Fibroblast of villous mesenchyme (primary cell): ENCODE data around the gene SERPINC1. TPM values are rescaled to one million over a fixed set of nuclear protein-coding genes. Genes with fewer than 3 reads are reported as not detected.
"Not testable (repeated sequence)": the region's sequence is repeated elsewhere in the genome, so short reads cannot be mapped to it uniquely, and the experiment has no call there.

ENCODE experiments used
- DNase-seq: peaks from one replicate; pipeline ENCODE4 v3.0.0-alpha.2; 2010; ENCODE audit warnings: low read depth
- H3K4me3 ChIP-seq: 2 replicates; pipeline ENCODE4 v1.5.1; 2011; ENCODE audit warnings: low read depth, mild to moderate bottlenecking, low read length
- total RNA-seq: library from RNA; depleted of rRNA; stranded (reverse); fragments of >200 nt; gene quantifications from 2 replicates; pipeline ENCODE4 v1.2.3, GENCODE V29; 2012
- TF ChIP-seq, protein P1 (sequence below): IDR thresholded peaks from 2 replicates; pipeline ENCODE4 v1.5.1; 2012; ENCODE audit warnings: low read depth, mild to moderate bottlenecking, low read length; ENCODE audit not compliant: insufficient read depth

SERPINC1 gene
- total RNA-seq, 1 donor = not detected

DNA sequence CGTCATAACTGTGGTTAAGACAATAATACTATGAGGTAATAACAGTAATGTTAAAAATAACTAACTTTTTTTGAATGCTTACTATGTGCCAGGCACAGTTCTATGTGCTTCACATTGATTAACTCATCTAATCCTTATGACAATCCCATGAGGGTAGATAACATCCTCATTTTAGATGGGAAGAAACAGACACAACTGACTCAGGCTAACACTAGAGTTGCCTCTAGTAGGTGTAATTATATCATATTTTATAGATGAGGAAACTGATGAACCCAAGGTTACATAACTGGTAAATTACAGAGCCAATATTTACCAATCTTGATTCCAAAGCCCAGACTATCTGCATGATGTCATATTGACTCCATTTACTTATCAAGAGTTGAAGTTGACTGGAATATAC, 23.5 kb downstream of the SERPINC1 start:
- DNase-seq = no peak
- no peak overlapping the region for H3K4me3 ChIP-seq
- TF ChIP-seq, protein P1, sequence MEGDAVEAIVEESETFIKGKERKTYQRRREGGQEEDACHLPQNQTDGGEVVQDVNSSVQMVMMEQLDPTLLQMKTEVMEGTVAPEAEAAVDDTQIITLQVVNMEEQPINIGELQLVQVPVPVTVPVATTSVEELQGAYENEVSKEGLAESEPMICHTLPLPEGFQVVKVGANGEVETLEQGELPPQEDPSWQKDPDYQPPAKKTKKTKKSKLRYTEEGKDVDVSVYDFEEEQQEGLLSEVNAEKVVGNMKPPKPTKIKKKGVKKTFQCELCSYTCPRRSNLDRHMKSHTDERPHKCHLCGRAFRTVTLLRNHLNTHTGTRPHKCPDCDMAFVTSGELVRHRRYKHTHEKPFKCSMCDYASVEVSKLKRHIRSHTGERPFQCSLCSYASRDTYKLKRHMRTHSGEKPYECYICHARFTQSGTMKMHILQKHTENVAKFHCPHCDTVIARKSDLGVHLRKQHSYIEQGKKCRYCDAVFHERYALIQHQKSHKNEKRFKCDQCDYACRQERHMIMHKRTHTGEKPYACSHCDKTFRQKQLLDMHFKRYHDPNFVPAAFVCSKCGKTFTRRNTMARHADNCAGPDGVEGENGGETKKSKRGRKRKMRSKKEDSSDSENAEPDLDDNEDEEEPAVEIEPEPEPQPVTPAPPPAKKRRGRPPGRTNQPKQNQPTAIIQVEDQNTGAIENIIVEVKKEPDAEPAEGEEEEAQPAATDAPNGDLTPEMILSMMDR = no peak

DNA sequence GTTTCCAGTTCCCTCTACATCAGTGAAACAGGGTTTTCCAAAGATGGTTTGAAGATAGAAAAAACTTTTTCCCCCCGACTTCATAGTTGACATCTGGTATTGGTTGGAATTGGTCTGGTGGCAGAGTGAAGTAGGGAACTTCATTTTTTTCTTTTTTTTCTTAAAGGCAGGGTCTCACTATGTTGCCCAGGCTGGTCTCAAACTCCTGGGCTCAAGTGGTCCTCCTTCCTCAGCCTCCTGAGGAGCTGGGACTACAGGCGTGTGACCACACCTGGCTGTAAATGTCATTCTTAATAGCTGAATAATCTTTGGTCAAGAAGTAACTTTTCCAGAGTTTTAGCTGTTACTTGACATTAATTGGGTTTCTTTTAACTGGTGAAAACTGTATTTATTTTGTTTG, 27.2 kb downstream of the SERPINC1 start:
- DNase-seq = no peak
- TF ChIP-seq, protein P1 = no peak

DNA sequence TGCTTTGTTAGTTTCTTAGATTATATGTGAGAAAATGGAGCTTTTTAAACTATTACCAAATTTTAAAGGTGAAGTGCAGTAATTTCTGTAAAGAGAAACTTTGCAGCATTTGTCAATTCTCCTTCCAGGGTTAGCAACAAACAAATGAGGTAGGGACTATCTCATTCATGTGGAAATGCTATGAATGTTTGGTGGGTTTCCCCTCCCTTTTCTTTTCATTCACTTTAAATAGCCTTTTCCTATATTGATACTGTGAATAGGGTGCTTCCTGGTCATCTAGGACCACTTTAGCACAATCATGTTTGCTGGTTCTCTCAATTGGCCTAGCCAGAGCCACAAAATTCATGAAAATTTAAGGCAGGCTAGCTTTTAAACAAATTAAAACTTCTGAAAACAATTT, 28.4 kb downstream of the SERPINC1 start:
- TF ChIP-seq, protein P1 = no peak
- no peak for DNase-seq
- no peak overlapping the region for H3K4me3 ChIP-seq

More for the DNA sequence above, 27.2 kb downstream of the SERPINC1 start:
- no peak overlapping the region for H3K4me3 ChIP-seq

DNA sequence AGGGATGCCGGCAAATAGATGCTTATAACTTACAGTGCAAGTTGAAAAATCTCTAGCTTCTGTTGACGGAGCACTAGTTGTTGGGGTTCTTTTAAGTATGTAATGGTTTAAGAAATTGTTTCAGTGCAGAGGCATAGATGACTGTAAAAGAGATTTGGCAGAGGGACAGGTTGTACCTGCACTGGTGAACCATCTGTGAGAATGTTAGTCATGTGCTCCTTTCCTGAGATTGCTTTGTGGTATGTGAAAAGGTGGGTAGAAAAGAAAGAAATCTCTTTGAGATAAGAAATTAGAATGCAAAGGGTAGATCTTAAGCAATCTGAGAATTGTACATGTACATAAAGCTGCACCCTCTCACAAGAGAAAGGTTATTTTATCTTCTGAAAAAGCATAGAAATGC, 29.5 kb downstream of the SERPINC1 start:
- H3K4me3 ChIP-seq = no peak overlapping the region
- no peak for DNase-seq
- TF ChIP-seq, protein P1 = no peak

DNA sequence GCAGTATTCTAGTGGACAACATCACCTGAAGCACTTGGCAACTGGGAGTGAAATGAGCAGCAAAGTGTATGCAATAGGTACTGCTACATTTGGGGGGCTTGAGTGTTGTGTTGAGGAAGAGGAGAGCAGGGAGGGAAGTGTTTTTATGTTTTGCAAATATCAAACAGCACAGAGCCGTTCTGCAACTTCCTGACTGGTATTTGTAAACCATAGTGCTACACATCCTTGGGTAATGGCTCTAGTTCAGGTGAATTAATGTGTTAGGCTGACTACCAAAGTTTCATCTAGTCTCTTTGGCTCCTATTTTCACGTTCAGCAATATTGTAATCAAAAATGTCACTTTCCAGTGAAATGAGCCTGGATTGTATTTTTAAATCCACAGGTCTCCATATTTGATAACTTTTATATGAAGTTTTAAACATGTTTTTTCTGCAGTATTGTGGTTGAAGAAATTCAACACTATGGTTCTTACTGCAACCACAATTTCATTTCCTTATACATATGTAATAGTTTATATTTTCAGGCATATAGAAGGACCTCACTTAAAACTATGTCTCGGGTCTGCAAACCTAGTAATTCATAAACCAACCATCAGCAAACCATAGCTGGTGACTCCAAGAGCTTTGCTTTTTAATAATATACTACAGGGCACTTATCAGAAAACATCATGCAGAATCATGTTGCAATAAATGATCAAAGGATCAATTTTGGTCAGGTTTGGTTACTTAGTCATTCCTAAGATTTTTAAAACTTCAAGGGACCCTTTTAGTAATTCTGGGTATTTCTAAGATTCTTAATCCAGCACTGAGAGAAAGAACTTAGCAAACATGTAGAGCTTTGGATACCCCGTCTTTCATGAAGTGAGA, 30.1 kb downstream of the SERPINC1 start:
- TF ChIP-seq, protein P1 = no peak
- no peak for DNase-seq
- H3K4me3 ChIP-seq = no peak overlapping the region

DNA sequence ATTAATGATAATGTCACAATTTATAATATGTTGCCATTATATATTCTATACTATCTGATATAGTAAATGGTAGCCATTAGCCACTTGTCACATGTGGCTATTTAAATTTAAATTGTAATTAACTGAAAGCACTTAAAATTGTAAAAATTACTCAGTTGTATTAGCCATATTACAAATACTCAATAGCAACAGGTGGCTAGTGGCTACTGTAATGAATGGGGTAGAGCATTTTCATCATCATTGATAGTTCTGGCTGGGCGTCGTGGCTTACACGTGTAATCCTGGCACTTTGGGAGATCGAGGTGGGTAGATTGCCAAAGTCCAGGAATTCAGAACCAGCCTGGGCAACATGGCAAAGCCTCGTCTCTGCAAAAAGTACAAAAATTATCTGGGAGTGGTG, 32.4 kb downstream of the SERPINC1 start:
- DNase-seq = no peak
- TF ChIP-seq, protein P1 = no peak
- no peak overlapping the region for H3K4me3 ChIP-seq

DNA sequence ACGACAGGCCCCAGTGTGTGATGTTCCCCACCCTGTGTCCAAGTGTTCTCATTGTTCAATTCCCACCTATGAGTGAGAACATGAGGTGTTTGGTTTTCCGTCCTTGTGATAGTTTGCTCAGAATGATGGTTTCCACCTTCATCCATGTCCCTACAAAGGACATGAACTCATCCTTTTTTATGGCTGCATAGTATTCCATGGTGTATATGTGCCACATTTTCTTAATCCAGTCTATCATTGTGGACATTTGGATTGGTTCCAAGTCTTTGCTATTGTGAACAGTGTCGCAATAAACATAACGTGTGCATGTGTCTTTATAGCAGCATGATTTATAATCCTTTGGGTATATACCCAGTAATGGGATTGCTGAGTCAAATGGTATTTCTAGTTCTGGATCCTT, 36.0 kb downstream of the SERPINC1 start:
- DNase-seq, H3K4me3 ChIP-seq: not testable (repeated sequence)
